ENCODE results near the gene SLC35F1. TPM values are rescaled to one million over a fixed set of nuclear protein-coding genes. Genes with fewer than 3 reads are reported as not detected.

The SLC35F1 gene
- total and polyA plus RNA-seq, 2 donors (not counting 1 experiment from before 2014, with no cell fraction given): not detected

GRCh38 chr6:118103381-118104146 lies 196.5 kb downstream of the SLC35F1 start:
- intact Hi-C loops (cut with micrococcal nuclease): no loop called here
- 90% methylated on average over 5 of the region's 5 CpGs for WGBS (ENCODE audit: insufficient coverage)
- no peaks in the 10 kb centered on the region for H3K36me3 ChIP-seq (replicated peaks in 1 of 2; ENCODE audit: control extremely low read depth in 1 of 2, control insufficient read depth in 1 of 2, extremely low read depth in 1 of 2, insufficient read depth in 2 of 2, low read length in 1 of 2)
- no peaks in the 10 kb centered on the region for H3K27me3 ChIP-seq (replicated peaks in 1 of 4; ENCODE audit: control extremely low read depth in 1 of 4, control insufficient read depth in 3 of 4, insufficient read depth in 4 of 4, low read length in 3 of 4)
- no peaks in the 10 kb centered on the region for H3K79me2 ChIP-seq (ENCODE audit: control insufficient read depth, insufficient read depth, low read length)
- no peak for TF ChIP-seq CTCF (IDR thresholded peaks at IDR 0.05)
- TF ChIP-seq EZH2 (IDR thresholded peaks at IDR 0.05; ENCODE audit: borderline replicate concordance, insufficient read depth, low read depth, low read length, poor library complexity, severe bottlenecking): no peak
- ChIA-PET CTCF (no interaction called here), POLR2A (no interaction called here)
- DNase-seq (no peak), ATAC-seq (ENCODE audit: low read depth) (no peak)
- H4K20me1 ChIP-seq (ENCODE audit: control insufficient read depth, insufficient read depth, low read length, poor library complexity, severe bottlenecking): no peaks in the 10 kb centered on the region
- H2AFZ ChIP-seq (ENCODE audit: insufficient read depth, low read depth, low read length, poor library complexity, severe bottlenecking): no peak overlapping the region
- no peak overlapping the region for H3K27ac Mint-ChIP-seq
- no peaks in the 10 kb centered on the region for H3K9me3 Mint-ChIP-seq (ENCODE audit: insufficient read depth)
- no peak overlapping the region for H3K27ac ChIP-seq (ENCODE audit: low read length in 2 of 2)
- H3K9me3 ChIP-seq (ENCODE audit: control extremely low read depth in 1 of 3, control insufficient read depth in 2 of 3, insufficient read depth in 1 of 3, low read length in 2 of 3): no peaks in the 10 kb centered on the region
- no peak overlapping the region for H3K9ac ChIP-seq (ENCODE audit: low read length)
- H3K27me3 Mint-ChIP-seq: no peaks in the 10 kb centered on the region
- H3K4me3 ChIP-seq (ENCODE audit: control extremely low read depth in 1 of 5, extremely low read depth in 1 of 5, insufficient read depth in 1 of 5, low read depth in 2 of 5, low read length in 4 of 5): no peak overlapping the region
- no peak overlapping the region for H3K4me2 ChIP-seq (replicated peaks; ENCODE audit: low read depth, low read length, poor library complexity, severe bottlenecking)
- H3K4me3 Mint-ChIP-seq: no peak overlapping the region
- no peaks in the 10 kb centered on the region for H3K4me1 ChIP-seq (ENCODE audit: control insufficient read depth in 2 of 2, insufficient read depth in 2 of 2, low read length in 2 of 2)
- no peaks in the 10 kb centered on the region for H3K4me1 Mint-ChIP-seq

- Mint-ChIP-seq H3K27me3 (no peaks in the 10 kb centered on the region), H3K4me3 (no peak overlapping the region), H3K4me1 (no peaks in the 10 kb centered on the region), H3K9me3 (ENCODE audit: insufficient read depth) (no peaks in the 10 kb centered on the region), H3K27ac (no peak overlapping the region)
- no peak overlapping the region for H3K9ac ChIP-seq (ENCODE audit: low read length)
- no peaks in the 10 kb centered on the region for H3K36me3 ChIP-seq (replicated peaks in 1 of 2; ENCODE audit: control extremely low read depth in 1 of 2, control insufficient read depth in 1 of 2, extremely low read depth in 1 of 2, insufficient read depth in 2 of 2, low read length in 1 of 2)
- H3K27ac ChIP-seq (ENCODE audit: low read length in 2 of 2): no peak overlapping the region
- DNase-seq (no peak), ATAC-seq (ENCODE audit: low read depth) (no peak)
- no peaks in the 10 kb centered on the region for H3K27me3 ChIP-seq (replicated peaks in 1 of 4; ENCODE audit: control extremely low read depth in 1 of 4, control insufficient read depth in 3 of 4, insufficient read depth in 4 of 4, low read length in 3 of 4)
- no peak overlapping the region for H2AFZ ChIP-seq (ENCODE audit: insufficient read depth, low read depth, low read length, poor library complexity, severe bottlenecking)
- no peaks in the 10 kb centered on the region for H3K9me3 ChIP-seq (ENCODE audit: control extremely low read depth in 1 of 3, control insufficient read depth in 2 of 3, insufficient read depth in 1 of 3, low read length in 2 of 3)
- H3K4me3 ChIP-seq (ENCODE audit: control extremely low read depth in 1 of 5, extremely low read depth in 1 of 5, insufficient read depth in 1 of 5, low read depth in 2 of 5, low read length in 4 of 5): no peak overlapping the region
- POLR2A ChIA-PET: no interaction called here
- CTCF ChIA-PET: no interaction called here
- no peaks in the 10 kb centered on the region for H3K4me1 ChIP-seq (ENCODE audit: control insufficient read depth in 2 of 2, insufficient read depth in 2 of 2, low read length in 2 of 2)
- intact Hi-C loops (cut with micrococcal nuclease): no loop called here
- no peaks in the 10 kb centered on the region for H3K79me2 ChIP-seq (ENCODE audit: control insufficient read depth, insufficient read depth, low read length)
- no peak for TF ChIP-seq EZH2 (IDR thresholded peaks at IDR 0.05; ENCODE audit: borderline replicate concordance, insufficient read depth, low read depth, low read length, poor library complexity, severe bottlenecking)
- no peak for TF ChIP-seq CTCF (IDR thresholded peaks at IDR 0.05)
- WGBS (ENCODE audit: insufficient coverage): 33% methylated on average over 1 of the region's 3 CpGs
- no peak overlapping the region for H3K4me2 ChIP-seq (replicated peaks; ENCODE audit: low read depth, low read length, poor library complexity, severe bottlenecking)
- H4K20me1 ChIP-seq (ENCODE audit: control insufficient read depth, insufficient read depth, low read length, poor library complexity, severe bottlenecking): no peaks in the 10 kb centered on the region
Observed at GRCh38 chr6:118122161-118122725, 215.2 kb downstream of the SLC35F1 start.
